ENCODE results near the gene RIPK1.
"Not testable (repeated sequence)": the region's sequence is repeated elsewhere in the genome, so short reads cannot be mapped to it uniquely, and the experiment has no call there.

The RIPK1 gene

DNA sequence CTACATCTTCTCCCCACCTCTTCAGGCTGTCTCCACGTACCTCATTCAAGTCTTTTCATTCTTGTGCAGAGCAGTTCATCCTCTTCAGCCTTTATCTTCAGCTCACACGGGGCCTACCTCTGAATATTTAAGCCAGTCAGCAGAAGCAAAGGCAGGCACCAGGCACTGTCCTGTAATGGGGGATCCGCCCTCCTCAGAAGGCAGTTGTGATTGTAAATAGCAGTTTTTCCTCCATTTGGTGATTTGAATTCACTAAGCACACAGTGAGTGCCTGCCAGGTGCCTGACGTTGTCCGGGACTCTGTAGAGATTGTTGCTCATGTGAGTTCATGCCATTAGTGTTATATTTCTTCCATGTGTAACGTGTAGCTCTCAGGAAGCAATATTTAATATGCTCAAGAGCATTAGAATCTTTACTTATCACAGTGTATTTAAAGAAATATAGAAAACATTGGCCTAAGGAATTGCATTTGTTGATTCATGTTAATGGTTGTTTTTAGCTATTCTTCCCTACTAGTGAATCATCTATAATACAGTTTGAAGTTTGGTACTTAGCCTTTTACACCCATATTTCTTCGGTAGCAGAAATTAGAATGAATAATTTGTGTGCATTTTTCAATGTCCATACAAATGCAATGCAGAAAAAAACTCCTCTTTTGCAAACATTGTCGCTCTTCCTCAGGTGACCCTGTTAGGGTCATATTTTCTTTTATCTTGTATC, 68.2 kb downstream of the RIPK1 start:
- no peak for ATAC-seq

DNA sequence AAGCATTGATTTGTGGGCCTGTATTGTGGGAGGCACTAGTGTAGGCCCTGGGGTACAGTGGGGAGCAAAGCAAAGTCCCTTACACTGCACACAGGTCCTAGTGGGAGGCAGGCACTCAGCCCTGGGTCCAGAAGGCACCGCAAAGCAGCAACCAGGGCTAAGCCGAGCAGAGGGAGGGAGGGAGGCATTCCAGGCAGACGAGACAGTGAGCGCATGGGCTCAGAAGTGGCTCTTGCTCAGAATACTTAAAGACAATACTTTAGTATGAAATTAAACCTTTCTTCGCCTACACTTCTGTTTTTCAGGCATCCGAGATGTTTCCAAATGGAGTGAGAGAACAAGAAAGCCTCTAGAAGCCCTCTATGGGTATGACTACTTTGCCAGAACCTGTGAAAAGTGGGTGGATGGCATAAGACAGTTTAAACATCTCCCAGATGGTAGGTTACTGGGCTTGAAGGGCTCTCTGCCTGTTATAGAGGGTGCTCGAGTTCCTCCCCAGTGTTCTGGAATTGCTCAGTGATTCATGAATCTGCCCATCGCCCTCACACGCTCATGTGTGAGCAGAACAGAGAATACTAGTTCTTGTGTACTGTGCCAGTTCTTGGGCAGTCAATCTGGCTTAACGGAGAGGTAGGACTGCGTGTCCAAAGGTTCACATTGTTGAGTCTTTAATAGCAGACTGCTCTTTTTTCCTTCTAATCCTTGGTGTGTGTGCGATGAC, 68.9 kb downstream of the RIPK1 start:
- ATAC-seq: no peak

DNA sequence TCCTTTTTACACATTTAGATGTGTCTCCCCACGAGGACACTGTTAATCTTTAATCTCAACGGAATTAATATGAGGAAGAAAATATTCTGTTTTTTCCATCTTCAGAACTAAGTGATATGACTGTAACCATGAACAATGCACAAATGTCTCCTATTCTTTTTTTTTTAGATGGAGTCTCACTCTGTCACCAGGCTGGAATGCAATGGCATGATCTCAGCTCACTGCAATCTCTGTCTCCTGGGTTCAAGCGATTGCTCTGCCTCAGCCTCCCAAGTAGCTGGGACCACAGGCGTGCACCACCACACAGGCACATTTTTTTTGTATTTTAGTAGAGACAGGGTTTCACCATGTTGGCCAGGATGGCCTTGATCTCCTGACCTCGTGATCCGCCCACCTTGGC, 69.6 kb downstream of the RIPK1 start:
- ATAC-seq: not testable (repeated sequence)

DNA sequence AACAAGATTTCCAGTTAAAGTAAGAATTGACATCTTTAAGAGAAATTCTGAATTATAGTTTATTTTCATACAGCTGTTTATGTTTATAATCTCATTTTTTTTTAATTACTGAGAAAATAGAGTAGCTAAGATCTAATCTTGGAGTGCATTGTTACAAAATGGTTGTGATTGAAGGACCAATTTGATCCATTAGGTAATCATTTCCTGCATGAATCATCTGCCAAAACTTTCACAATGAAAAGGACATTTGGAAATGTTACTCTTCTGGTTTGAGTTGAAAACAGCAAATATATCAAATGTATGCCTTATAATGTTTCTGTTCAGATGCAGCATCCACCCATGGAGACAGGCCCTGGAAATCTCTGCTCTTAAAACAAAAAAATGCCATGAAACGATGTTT, 70.0 kb downstream of the RIPK1 start:
- no peak for ATAC-seq

DNA sequence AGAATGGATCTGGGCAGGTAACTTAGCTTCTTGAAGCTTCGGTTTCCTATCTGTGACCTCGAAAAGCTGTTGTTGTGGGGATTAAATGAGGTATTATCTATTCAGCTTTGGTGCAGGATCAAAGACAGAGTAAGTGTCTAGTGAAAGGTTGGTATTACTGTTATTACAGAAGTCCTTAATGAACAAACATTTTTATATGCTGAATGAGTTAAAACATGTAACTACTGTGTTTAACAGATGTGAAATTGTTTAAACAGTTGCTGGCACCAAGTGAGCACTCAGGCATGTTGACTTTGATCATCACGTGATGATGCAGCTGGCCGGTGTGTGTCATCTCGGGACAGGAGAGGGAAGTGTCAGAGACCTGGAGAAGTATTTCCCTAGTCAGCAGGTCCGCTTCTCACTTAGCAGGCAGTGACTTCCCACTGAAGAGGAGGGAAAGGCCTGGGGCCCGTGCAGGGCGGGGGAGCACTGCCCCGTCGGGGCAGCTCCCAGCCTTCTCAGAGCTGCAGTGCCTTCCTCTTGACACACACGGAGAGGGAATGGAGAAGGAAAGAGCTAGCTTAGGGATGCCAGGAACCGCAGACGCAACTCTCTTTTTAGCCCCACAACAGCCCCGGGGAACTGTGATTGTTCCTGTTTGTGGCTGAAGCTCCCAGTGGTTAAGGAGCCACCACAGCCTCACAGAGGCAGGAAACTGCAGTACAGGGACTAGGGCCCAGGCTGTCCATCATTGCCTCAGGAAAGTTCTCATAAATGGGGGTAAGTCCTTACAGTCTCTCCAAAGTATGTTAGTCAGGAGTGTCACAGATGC, 71.0 kb downstream of the RIPK1 start:
- ATAC-seq: no peak

DNA sequence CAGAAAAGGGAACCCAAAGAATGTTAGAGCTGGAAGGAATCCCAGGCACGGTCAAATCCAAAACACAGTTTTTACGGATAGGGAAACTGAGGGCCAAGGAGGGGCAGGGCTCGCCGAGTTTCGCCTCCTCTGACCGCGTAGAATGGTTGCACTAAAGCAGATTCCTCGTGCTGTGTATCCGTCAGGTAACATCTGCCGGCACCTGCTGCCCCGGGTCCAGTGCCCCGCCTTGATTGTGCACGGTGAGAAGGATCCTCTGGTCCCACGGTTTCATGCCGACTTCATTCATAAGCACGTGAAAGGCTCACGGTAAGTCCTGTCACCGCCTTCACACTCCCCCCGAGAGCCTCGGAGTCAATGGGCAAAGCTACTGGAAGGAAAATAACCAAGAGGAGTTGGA, 71.9 kb downstream of the RIPK1 start:
- no peak for ATAC-seq

DNA sequence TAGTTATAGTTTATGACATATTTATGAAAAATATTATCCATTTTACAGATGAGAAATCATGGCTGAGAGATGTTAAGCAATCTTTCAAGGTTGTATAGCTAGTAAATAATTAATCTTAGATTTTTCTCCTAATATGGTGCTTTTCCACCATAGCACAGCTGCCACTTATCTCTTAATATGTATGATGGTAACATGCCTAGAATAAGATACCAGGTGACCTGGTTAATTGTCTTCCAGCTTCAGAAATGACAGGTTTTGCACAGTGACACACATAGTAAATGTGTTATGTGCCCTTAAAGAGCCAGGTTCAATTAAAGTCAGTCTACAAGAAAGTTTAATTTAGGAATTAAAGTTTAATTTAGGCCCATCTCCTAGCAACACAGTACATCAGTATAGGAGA, 74.2 kb downstream of the RIPK1 start:
- ATAC-seq: no peak

DNA sequence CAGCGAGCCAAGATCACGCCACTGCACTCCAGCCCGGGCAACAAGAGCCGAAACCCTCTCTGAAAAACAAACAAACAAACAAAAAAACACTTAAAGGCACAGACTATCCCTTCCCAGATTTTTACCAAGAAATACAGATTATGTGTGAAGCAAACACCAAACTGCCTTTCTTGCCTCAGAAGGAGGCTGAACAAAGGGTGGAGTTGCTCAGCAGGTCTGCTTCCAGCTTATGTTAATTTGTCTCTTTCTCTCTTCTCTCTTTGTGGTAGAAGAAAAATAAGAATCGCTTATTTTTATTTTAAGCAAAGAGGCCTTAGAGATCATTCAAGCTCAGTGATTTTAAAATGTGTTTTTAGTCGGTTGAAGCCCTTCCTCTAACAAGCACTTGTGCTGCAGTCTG, 74.9 kb downstream of the RIPK1 start:
- ATAC-seq: no peak

DNA sequence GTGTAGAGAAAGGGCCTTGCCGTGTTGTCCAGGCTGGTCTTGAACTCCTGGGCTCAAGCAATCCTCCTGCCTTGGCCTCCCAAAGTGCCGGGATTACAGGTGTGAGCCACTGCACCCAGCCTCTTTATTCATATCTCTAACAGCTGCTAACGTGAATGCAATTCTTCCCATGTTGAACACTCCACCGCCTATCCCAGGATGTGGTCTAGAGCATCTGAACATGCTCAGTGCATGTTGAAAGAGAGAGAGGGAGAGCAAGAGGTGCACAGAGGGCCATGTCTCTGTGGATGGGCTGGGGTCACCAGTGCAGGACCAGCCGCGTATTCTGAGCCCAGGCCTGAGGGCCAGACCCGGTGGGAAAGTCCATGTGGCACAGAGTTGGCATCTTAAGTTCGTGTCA, 76.3 kb downstream of the RIPK1 start:
- no peak for ATAC-seq

DNA sequence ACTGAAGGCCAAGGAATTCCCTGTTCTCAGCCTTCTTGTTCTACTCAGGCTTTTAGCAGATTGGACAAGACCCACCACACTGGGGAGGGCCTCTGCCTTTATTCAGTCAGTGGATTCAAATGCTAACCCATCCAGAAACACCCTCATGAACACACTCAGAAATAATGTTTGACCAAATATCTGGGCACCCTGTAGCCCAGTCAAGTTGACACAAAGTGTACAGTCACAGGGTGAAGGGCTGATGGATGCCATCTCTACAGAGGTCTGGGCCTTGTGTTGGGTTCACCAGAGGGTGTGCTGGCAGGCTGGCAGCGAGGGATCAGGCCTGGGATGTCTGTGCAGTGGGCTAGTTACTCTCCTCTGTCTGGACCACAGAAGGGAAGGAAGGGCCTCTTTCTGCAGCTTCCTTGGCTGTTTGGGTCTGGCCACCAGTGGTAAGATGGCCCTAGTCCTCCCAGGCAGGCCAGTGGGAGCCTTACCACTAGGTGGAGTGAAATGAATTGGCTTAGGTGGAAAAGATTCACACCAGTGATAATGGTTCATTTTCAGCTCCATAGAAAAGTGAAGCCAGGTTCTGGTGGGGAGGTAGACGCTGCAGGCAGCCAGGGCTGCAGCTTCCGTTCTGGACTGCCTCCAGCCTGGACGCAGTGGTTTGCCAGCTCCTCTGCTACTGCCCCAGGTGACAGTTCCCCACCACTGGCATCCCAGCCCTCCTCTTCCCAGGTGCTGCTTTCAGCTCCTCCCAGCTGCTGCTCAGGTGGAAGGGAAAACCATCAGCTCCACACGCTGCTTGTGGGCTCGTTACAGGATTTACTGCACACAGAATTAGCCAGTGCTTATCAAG, 79.8 kb downstream of the RIPK1 start:
- ATAC-seq: no peak

DNA sequence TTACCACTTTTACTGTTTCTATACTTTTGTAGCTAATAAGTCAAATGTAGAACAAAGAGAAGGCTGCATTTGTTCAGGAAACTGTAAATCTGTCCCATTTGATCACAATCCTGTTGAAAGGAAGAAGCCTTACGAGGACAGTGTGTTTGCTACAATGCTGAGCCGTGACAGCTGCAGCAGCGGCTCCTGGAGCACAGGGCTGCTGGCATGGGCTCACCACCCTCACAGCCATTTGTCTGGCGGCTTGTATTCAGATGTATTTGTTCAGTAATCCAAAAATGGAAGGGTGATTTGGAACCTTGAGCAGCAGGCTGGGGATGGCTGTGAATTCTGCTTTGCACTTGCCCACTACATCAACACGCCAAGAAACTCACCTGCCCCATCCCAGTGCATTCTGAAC, 83.4 kb downstream of the RIPK1 start:
- no peak for ATAC-seq

DNA sequence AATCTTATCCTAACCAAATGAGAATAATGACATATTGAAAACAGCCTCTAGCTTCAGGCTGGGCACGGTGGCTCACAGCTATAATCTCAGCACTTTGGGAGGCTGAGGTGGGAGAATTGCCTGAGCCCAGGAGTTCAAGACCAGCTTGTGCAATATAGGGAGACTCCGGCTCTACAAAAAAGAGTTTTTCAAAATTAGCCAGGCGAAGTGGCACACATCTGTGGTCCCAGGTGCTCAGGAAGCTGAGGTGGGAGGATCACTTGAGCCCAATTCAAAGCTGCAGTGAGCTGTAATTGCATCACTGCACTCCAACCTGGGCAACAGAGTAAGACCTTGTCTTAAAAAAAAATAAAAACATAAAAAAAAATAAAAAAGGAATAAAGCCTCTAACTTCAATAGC, 84.4 kb downstream of the RIPK1 start:
- no peak for ATAC-seq

DNA sequence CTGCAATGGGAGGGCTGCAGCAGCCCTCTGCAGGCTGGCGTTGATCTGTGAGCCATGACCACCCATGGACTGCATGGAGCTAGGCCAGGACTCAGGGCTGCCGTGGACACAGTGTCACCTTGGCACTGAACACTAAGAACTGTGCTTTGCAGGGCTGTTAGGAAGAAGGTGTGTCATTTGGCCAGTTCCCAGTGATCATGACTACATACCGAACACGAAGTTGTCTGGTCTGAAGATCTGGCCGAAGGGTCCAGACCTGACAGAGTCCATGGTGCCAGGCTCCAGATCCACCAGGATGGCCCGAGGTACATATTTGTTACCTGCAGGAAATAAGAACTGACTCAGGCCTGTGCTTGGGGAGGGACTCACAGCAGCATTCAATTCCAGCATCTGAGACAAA, 87.1 kb downstream of the RIPK1 start:
- not testable (repeated sequence) for ATAC-seq

DNA sequence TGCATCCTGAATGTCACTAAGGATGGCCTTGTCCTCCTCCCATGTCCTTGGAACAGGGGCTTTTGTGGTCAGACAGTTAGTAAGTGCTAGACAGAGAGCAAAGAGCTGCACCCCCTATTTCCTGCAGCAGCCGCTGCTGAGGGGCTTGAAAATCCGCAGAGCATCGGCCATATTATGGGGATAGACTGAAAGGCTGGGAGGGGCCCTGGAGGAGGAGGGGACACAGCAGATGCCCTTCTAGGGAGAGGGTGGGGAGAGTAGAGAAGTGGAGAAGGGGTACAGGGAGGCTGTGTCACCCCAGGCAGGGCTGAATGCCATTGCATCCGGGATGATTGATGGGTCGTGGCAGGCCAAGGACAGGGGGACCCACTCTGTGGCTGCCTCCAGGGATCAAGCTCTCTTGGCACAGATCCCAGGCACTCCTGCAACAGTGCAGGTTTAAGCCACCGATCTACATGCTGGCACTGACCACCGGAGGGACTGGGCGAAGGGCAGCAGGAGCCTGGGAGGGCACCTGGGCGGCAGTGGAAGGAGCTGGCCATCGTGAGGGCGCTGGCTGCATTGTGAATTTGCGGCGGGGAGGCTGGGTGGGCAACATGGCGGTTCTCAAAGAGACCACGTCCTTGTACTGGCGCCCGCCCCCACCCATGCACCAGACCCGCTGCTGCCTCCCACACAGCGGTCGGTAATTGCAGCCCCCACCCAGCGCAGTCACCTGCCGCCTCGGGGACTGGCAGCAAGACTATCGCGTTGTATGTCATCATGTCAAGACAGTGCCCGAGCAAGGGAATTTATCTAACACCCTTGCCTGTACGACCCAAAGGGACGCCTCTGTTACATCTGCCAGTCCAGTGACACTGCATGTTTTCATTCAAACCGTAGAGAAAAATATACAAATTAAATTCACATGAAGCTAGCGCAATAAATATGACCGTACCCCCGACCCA, 88.2 kb downstream of the RIPK1 start:
- ATAC-seq: peak in 1 of 2 donors; percentile 16

DNA sequence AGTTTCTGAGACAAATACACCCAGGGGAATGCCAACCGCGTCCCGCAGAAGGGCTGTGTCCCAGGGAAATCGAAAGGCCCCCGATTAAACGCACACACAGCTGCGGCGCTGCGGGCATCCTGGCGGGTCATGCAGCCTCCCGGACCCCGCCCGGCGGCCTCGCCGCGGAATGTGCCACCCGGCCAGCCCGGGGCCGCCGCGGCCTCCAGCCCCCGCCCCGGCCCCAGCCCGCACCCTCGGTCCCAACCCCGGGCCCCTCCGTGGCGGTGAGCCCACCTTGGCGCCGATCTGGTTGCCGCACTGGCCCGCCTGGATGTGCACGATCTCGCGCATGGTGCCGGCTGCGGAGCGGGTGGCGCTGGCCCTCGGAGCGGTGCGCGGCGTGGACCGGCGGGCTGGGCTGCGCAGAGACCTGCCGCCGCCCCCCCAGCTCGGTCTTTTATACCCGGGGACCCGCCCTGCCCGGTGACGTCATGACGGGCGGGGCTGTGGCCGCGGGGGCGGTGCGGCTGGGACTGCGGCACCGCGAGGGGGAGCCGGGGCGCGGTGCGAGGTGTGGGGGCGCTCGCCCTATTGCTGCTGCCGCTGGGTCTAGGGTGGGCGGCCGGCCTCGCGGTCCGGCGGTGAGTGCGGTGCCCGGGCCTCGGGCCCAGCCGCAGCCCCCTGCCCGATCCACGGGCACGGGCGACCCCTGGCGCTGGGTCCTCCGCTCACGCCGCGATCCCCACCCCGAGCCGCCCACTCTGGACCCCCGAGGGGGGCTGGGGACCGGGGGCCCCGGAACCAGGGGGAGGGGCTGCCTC, 89.0 kb downstream of the RIPK1 start, which contains the start of gene TUBB2A:
TSS of gene TUBB2A (minus strand) at position 414 of the 803 bp plus-strand sequence. CDS start at position 333, 81 bp downstream.
- peak; percentile 74 to 78 for ATAC-seq

DNA sequence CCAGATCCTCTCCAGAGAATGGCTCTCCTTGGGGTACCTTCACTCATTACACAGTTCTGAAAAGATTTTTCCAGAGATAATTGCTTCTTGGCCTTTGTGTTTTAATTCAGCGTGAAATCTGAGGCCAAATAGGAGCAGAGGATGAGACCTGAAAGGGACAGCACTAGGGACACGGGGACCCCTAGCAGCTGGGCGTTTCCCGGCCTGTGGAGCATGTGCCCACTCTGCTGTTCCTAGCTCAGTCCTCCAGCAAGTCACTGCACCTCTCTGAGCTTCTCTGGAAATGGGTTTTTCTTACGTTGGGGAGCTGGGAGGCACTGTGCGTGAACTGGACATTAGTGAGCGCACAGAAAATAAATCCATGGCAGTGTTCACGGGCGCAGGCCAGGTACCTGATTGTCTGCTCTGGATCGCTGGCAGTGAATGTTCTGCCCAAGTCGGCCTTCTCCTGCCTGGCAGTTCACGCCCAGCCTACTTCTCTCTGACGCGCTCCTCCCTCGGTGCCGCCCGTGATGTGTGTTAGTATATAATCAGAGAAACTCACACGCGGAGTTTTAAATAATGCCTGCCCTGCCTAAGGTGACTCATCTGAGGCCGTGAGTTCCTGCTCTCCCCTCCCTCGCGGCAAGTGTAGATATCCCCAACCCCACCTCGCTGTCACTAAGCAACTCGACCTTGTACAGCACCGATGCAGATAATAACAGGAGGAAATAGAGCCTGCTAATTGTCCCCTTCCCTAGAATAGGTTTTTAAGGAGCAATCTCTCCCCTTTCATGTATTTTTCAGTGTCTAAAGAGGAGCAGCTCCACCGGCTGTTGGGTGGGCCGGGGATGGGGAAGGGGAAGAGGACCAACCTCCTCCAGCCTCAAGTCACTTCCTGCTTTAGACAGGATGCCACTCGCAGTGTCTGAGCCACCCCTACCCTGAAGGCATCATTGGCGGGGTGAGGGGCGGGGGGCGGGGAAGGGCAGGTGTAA, 91.8 kb downstream of the RIPK1 start:
- ATAC-seq: peak; percentile 53 to 56

DNA sequence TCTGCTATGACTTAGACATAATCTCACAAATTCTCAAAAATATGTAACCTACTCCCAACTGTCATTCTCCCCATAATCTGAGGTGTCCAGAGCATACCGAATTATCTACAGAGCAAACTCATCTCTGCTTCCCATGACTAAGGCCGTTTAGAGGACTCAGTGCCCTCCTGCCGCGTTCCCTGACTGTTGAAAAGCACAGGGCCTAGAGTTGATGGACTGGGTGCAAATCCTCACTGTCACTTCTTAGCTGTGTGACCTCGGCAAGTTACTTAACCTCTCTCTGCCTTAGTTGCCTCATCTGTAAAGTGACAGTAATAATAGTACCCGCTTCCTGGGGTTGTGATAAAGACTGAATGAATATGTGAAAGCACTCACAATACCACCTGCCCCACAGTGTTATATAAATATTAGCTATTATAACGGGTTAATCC, 93.8 kb downstream of the RIPK1 start:
- peak; percentile 17 for ATAC-seq

DNA sequence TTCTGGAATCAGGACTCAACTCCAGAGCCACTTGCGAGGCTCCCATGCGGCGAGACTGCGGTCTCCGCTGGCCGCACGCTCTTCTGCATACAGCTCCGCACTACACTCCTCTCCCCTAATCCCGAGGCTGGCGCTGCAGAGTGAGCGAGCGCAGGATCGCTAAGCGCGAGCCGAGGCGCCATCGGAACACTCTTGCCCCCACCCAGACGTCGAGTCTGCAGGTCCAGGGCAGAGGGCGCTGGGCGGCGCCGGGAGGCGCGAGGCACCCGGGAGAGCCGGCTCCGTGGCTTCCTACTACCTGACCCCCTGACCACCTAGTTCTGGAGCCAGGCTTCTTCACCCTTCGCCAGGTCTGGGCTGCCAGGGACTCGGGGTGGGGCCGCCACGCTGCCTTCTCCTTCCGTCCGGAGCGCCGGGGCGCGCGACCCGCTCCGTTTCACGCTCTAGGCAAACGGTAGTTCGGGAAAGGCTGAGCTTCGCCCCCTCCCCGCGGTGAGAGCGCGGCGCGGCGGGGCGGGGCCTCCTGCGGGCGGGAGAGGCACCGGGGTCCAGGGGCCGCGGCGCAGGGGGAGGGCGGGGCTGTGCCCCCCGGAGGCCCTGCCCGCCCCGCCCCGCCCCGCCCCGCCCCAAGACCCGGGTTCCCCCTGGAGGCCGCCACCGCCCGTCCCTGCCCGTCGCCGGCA, 94.4 kb downstream of the RIPK1 start:
- ATAC-seq: peak; percentile 58 to 63

DNA sequence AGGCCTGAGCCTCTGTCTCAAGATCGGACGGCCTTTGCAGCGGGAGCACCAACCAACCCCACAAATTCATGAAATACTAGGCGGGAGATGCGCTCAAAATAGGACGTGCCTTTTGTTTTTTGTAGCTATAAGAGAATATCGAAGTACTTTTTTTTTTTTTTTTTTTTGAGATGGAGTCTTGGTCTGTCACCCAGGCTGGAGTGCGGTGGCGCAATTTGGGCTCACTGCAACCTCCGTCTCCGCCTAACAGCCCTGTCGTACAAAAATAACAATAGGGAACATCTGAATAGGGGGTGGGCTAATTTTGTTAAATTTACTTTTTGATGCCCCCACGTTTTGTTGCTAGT, 94.9 kb downstream of the RIPK1 start:
- no peak for ATAC-seq

Data from activated CD4-positive, CD25-positive, alpha-beta regulatory T cell treated with anti-CD3 and anti-CD28 coated beads, Interleukin-2, amount 50 U/mL, for 24 hours (primary cell).